Measurements from ENCODE around the gene EDAR. TPM values are rescaled to one million over a fixed set of nuclear protein-coding genes. Genes with fewer than 3 reads are reported as not detected.

The EDAR gene
- total and polyA plus RNA-seq, 2 of the 4 experiments (the other 2 are of a cell fraction) = not detected

GRCh38 chr2:108909275-108909823 lies 79.7 kb downstream of the EDAR start:
- no peak overlapping the region for H3K56ac ChIP-seq (ENCODE audit: extremely low read depth, insufficient read depth, low read length)
- H3K4me1 ChIP-seq (ENCODE audit: control insufficient read depth, insufficient read depth, low read length) = no peaks in the 10 kb centered on the region
- H3K36me3 ChIP-seq (ENCODE audit: control insufficient read depth, insufficient read depth, low read length) = no peaks in the 10 kb centered on the region
- DNase-seq (no peak), ATAC-seq (ENCODE audit: low read depth) (no peak)
- no peak overlapping the region for H3K27ac ChIP-seq (ENCODE audit: insufficient read depth, low read length)
- H2BK20ac ChIP-seq (ENCODE audit: low read depth, low read length) = no peak overlapping the region
- H3K9ac ChIP-seq (ENCODE audit: low read depth, low read length) = no peak overlapping the region
- H3K4ac ChIP-seq (ENCODE audit: low read depth, low read length) = no peak overlapping the region
- dilution Hi-C loops (cut with HindIII; ENCODE audit: low sequenced_read_pairs, unreplicated experiment) (no loop called here), in situ Hi-C loops (cut with MboI; ENCODE audit: low sequenced_read_pairs) (no loop called here), intact Hi-C loops (cut with micrococcal nuclease) (no loop called here)
- H3K4me2 ChIP-seq (ENCODE audit: low read depth, low read length) = no peak overlapping the region
- H3K23ac ChIP-seq (ENCODE audit: low read depth, low read length) = no peak overlapping the region
- ChIA-PET POLR2A (ENCODE audit: unreplicated experiment) (no interaction called here), CTCF (no interaction called here)
- H4K20me1 ChIP-seq (ENCODE audit: insufficient read depth, low read length) = no peaks in the 10 kb centered on the region
- TF ChIP-seq MAFK (IDR thresholded peaks at IDR 0.05; ENCODE audit: low read depth, low read length) = no peak
- no peak for TF ChIP-seq NFE2L2 (IDR thresholded peaks at IDR 0.05; ENCODE audit: low read depth, low read length)
- no peak for TF ChIP-seq SMC3 (IDR thresholded peaks at IDR 0.05; ENCODE audit: low read depth, low read length)
- TF ChIP-seq MXI1 (IDR thresholded peaks at IDR 0.05; ENCODE audit: borderline replicate concordance, low read depth, low read length) = no peak
- TF ChIP-seq BHLHE40 (IDR thresholded peaks at IDR 0.05; ENCODE audit: low read depth, low read length) = no peak
- H2AK9ac ChIP-seq (replicated peaks; ENCODE audit: low read depth, low read length, poor library complexity) = no peak overlapping the region
- H3K9me3 ChIP-seq (ENCODE audit: control insufficient read depth, insufficient read depth, low read length) = no peaks in the 10 kb centered on the region
- H2BK5ac ChIP-seq (ENCODE audit: low read depth, low read length, poor library complexity, severe bottlenecking) = no peak overlapping the region
- no peaks in the 10 kb centered on the region for H3K9me1 ChIP-seq (ENCODE audit: insufficient read depth, low read length)
- WGBS, 2 experiments (ENCODE audit: extremely low coverage in 2 of 2, insufficient read length in 1 of 2) = 67% methylated on average over 1 of the region's 9 CpGs; no CpG with 5 or more reads in 1 of the 2 experiments
- H4K91ac ChIP-seq (ENCODE audit: insufficient read depth, low read depth, low read length) = no peak overlapping the region
- no peak overlapping the region for H2AK5ac ChIP-seq (ENCODE audit: low read depth, low read length)
- no TSS peak for BruUV-seq (replicated peaks)
- H3K79me1 ChIP-seq (ENCODE audit: low read depth in 1 of 2, low read length in 2 of 2) = no peaks in the 10 kb centered on the region
- H3K18ac ChIP-seq (ENCODE audit: low read depth, low read length) = no peak overlapping the region
- H2BK15ac ChIP-seq (ENCODE audit: low read depth, low read length) = no peak overlapping the region
- no peak overlapping the region for H4K8ac ChIP-seq (ENCODE audit: low read depth in 2 of 2, low read length in 2 of 2)
- H2AFZ ChIP-seq (replicated peaks; ENCODE audit: low read length, poor library complexity) = no peak overlapping the region
- H3K4me3 ChIP-seq (ENCODE audit: insufficient read depth, low read depth, low read length) = no peak overlapping the region
- no peak overlapping the region for H2BK120ac ChIP-seq (ENCODE audit: low read depth, low read length)
- no peak overlapping the region for H3K14ac ChIP-seq (replicated peaks; ENCODE audit: low read depth, low read length)
- H4K5ac ChIP-seq (ENCODE audit: low read depth, low read length) = no peak overlapping the region
- peaks cover 44% of the 10 kb centered on the region for H3K27me3 ChIP-seq (ENCODE audit: control insufficient read depth, insufficient read depth, low read length)

Data from IMR-90 (cell line).